B cell (primary cell): ENCODE measurements around the gene GPAT3. TPM values are rescaled to one million over a fixed set of nuclear protein-coding genes. Genes with fewer than 3 reads are reported as not detected.

Experiments
- polyA plus RNA-seq: library from polyadenylated mRNA; depleted of rRNA; stranded (reverse); fragments of >200 nt; gene quantifications from 2 replicates; pipeline ENCODE4 v1.2.3, GENCODE V29; 2012
- small RNA-seq: library from RNA; depleted of rRNA; stranded (forward); fragments of <200 nt; gene quantifications from one replicate; pipeline ENCODE3, GENCODE V24; 2012; ENCODE audit warnings: low replicate concordance, low read depth; ENCODE audit not compliant: insufficient read length
- total RNA-seq, 2 donors: library from RNA; stranded (reverse); fragments of 120-200 nt in 1 of 2; gene quantifications; 1 replicate in 1 of 2; 2 replicates in 1 of 2; pipeline versions ENCODE4 v1.2.3 to v1.2.4, GENCODE V29; 2013 to 2022

The GPAT3 gene
- total and polyA plus RNA-seq, 2 donors (not counting 1 experiment from before 2014, with no cell fraction given) = 0.06 to 0.89 TPM

Small RNAs within 50 kb of the gene (small RNA-seq; reads per million reads assigned to genes)
- not detected for gene RF00019

Other genes with a start within 250 kb of the GPAT3 start
- gene HPSE, start 201.3 kb upstream of the GPAT3 start, total RNA-seq = 1.3 and 2.6 TPM in 2 replicates
- gene HPSE, start 201.3 kb upstream of the GPAT3 start, polyA plus RNA-seq = 1.3 and 1.4 TPM in 2 replicates
- gene HELQ, start 80.3 kb upstream of the GPAT3 start, total RNA-seq = 42.4 and 50.8 TPM in 2 replicates
- gene HELQ, start 80.3 kb upstream of the GPAT3 start, polyA plus RNA-seq = 21.7 and 33.6 TPM in 2 replicates
- gene MRPS18C, start 80.0 kb upstream of the GPAT3 start, total RNA-seq = 44.0 and 45.0 TPM in 2 replicates
- 10.8 and 14.0 TPM in 2 replicates for gene MRPS18C, start 80.0 kb upstream of the GPAT3 start, polyA plus RNA-seq
- gene ABRAXAS1, start 51.0 kb upstream of the GPAT3 start, total RNA-seq = 34.4 and 38.4 TPM in 2 replicates
- 5.4 and 8.0 TPM in 2 replicates for gene ABRAXAS1, start 51.0 kb upstream of the GPAT3 start, polyA plus RNA-seq